Measurements from ENCODE around the gene RNF150.

Gene RNF150

DNA sequence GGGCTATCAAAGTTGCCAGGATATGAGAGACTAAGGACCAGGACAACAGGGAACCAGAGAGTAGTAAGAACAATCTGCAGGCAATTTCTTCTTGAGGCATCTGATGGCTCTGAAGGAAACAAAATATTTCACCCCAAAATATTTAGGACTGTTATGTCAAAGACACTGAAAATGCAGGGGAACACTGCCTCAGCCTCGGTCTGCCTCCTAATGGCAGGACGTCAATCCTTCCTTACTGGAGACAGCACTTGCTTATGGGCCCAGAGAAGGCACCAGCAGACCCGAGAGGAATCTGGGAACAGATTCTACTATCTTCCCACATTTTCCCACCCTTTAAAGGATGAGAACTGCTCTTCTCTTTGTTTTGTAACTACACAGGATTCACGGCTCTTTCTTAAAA is 23.3 kb downstream of the RNF150 start:
- POLR2A ChIA-PET = no interaction called here
- TF ChIP-seq, protein P1, sequence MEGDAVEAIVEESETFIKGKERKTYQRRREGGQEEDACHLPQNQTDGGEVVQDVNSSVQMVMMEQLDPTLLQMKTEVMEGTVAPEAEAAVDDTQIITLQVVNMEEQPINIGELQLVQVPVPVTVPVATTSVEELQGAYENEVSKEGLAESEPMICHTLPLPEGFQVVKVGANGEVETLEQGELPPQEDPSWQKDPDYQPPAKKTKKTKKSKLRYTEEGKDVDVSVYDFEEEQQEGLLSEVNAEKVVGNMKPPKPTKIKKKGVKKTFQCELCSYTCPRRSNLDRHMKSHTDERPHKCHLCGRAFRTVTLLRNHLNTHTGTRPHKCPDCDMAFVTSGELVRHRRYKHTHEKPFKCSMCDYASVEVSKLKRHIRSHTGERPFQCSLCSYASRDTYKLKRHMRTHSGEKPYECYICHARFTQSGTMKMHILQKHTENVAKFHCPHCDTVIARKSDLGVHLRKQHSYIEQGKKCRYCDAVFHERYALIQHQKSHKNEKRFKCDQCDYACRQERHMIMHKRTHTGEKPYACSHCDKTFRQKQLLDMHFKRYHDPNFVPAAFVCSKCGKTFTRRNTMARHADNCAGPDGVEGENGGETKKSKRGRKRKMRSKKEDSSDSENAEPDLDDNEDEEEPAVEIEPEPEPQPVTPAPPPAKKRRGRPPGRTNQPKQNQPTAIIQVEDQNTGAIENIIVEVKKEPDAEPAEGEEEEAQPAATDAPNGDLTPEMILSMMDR (IDR thresholded peaks at IDR 0.05; ENCODE audit: control extremely low read depth, extremely low read depth, low read depth, missing control alignments) = no peak
- CTCF ChIA-PET = no interaction called here
- no peak for DNase-seq (ENCODE audit: extremely low spot score)

GRCh38 chr4:141107927-141108326 is 25.3 kb downstream of the RNF150 start:
- ChIA-PET CTCF (interaction anchor here (0.6 to 0.8 kb wide), 2 partner anchors 9 to 26 kb away, joined by 3 read pairs; partner anchors contain the start of gene RNF150), POLR2A (no interaction called here)
- TF ChIP-seq, protein P1 (IDR thresholded peaks at IDR 0.05; ENCODE audit: control extremely low read depth, extremely low read depth, low read depth, missing control alignments) = no peak
- DNase-seq (ENCODE audit: extremely low spot score) = no peak

DNA sequence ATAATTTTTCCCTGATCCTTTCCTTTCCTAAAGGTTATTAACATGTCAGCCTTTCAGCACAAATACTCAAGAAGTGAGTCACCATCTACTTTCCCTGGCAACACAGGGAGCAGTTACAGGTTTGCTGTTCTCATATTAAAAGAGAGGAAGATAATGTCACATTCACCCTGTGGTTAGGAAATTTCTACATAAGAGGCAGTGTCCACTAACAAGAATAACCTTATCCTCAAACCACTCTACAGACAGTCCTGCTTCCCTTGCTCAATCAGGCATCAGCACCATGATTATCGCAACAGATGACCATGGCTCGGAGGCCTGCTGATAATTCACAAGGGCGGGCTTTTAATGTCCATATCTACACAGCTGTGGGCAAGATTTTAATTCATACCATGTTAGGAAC is 30.9 kb downstream of the RNF150 start:
- DNase-seq (ENCODE audit: extremely low spot score) = no peak
- CTCF ChIA-PET = interaction anchor here (0.9 kb wide), 1 partner anchor 13 kb away, joined by 3 read pairs; no protein-coding TSS in a partner anchor
- TF ChIP-seq, protein P1 (IDR thresholded peaks at IDR 0.05; ENCODE audit: control extremely low read depth, extremely low read depth, low read depth, missing control alignments) = no peak
- POLR2A ChIA-PET = no interaction called here

DNA sequence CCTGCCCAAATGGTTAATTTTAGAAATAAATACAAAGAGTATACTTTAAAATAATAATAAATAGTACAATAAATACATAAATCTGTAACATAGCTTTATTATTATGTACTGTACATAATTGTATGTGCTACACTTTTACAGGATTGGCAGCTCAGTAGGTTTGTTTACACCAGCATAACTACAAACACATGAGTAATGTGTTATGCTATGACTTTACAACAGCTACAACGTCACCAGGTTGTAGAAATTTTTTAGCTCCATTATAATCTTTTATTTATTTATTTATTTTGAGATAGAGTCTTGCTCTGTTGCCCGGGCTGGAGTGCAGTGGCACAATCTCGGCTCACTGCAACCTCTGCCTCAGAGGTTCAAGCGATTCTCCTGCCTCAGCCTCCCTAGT is 31.8 kb downstream of the RNF150 start:
- TF ChIP-seq, protein P1 (IDR thresholded peaks at IDR 0.05; ENCODE audit: control extremely low read depth, extremely low read depth, low read depth, missing control alignments) = no peak
- ChIA-PET CTCF (interaction anchor here (0.8 kb wide), 1 partner anchor 18 kb away, joined by 3 read pairs; no protein-coding TSS in a partner anchor), POLR2A (no interaction called here)
- DNase-seq (ENCODE audit: extremely low spot score) = no peak

DNA sequence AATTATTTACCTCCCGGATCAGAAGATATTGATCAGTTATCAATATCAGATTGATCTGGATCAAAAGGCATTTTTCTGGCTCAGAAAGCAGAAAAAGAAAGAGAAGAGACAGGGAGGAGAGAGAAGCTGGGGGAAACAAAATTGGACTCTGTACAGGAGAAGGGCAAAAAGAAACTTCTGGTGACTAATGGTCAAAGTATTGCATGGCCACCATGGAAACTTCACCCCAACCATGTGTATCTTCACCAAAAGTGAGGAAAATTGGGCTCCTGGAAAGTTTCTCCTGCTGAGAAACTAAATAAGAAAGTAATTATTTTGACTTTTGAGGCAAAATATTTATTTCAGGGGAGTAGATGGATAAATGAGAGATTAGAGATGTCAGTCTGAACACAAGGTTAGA is 33.9 kb downstream of the RNF150 start:
- DNase-seq (ENCODE audit: extremely low spot score) = no peak
- CTCF ChIA-PET = interaction anchor here (0.9 kb wide), 1 partner anchor 9 kb away, joined by 3 read pairs; no protein-coding TSS in a partner anchor
- TF ChIP-seq, protein P1 (IDR thresholded peaks at IDR 0.05; ENCODE audit: control extremely low read depth, extremely low read depth, low read depth, missing control alignments) = no peak
- POLR2A ChIA-PET = no interaction called here

- POLR2A ChIA-PET = no interaction called here
- no peak for DNase-seq (ENCODE audit: extremely low spot score)
- CTCF ChIA-PET = no interaction called here
- TF ChIP-seq, protein P1 (IDR thresholded peaks at IDR 0.05; ENCODE audit: control extremely low read depth, extremely low read depth, low read depth, missing control alignments) = no peak
These were observed 35.1 kb downstream of the RNF150 start for GRCh38 chr4:141098163-141098562.

DNA sequence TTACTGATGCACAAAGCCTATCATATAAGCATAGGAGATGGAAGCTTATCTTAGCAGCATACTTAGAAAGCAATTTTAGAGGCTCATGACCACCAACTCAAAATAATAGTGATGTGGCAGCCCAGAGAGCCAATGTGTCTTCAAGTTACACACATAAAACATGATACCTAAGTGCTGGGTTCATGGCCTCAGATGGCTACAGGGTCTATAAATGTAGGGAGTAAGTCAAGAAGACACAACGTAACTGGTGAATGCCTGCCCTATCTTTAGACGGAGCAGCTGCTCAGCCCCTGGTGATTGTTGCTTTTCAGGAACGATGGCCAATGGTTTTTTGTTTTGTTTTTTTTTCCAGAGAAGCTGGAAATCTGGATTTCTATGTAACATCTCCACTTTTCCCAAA is 42.8 kb downstream of the RNF150 start:
- no peak for DNase-seq (ENCODE audit: extremely low spot score)
- CTCF ChIA-PET = no interaction called here
- TF ChIP-seq, protein P1 (IDR thresholded peaks at IDR 0.05; ENCODE audit: control extremely low read depth, extremely low read depth, low read depth, missing control alignments) = no peak
- POLR2A ChIA-PET = no interaction called here

All from GM10248 (cell line).